IPS-18a (cell line): ENCODE measurements around the gene USP36.

Source experiments
- H3K27ac ChIP-seq: one replicate; pipeline ENCODE4 v1.5.1; 2013; ENCODE audit warnings: low read length
- H3K27me3 ChIP-seq: one replicate; pipeline ENCODE4 v1.6.1; 2013; ENCODE audit warnings: mild to moderate bottlenecking, low read length; ENCODE audit not compliant: control insufficient read depth, insufficient read depth
- H3K36me3 ChIP-seq: one replicate; pipeline ENCODE4 v1.6.1; 2013; ENCODE audit warnings: low read depth, low read length; ENCODE audit not compliant: control insufficient read depth
- H3K4me1 ChIP-seq: one replicate; pipeline ENCODE4 v1.6.1; 2013; ENCODE audit warnings: low read depth, low read length; ENCODE audit not compliant: control insufficient read depth
- H3K4me3 ChIP-seq: one replicate; pipeline ENCODE4 v1.5.1; 2013; ENCODE audit warnings: low read length
- H3K9ac ChIP-seq: one replicate; pipeline ENCODE4 v1.6.1; 2013; ENCODE audit warnings: mild to moderate bottlenecking, low read length, moderate library complexity
- H3K9me3 ChIP-seq: one replicate; pipeline ENCODE4 v1.6.1; 2013; ENCODE audit warnings: low read depth, low read length; ENCODE audit not compliant: control insufficient read depth

Gene USP36

GRCh38 chr17:78794399-78794798 is 46.2 kb downstream of the USP36 start:
- Histone ChIP-seq H3K27ac (no peak overlapping the region), H3K4me1 (no peaks in the 10 kb centered on the region), H3K9ac (no peak overlapping the region), H3K4me3 (no peak overlapping the region), H3K27me3 (no peaks in the 10 kb centered on the region), H3K36me3 (peaks cover 52% of the 10 kb centered on the region), H3K9me3 (no peaks in the 10 kb centered on the region)

DNA sequence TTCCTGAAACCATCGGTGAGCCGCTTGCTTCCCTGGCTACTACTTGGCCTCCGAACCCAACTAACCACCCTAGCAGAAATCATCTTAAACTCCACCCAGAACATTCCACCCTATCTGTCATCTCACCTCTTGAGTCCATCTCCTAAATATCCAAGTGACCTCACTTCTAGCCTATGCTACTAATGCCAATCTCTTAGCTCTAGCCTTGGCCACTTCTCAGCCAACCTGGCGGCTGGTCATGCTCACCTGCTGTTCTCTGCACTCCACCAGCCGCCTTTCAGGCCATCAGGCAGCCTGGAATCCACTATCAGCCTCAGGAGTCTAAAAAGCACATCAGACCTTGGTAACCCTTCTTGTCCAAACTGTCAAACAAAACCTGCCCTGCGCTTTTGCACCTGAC is 46.6 kb downstream of the USP36 start:
- Histone ChIP-seq H3K9ac (no peak overlapping the region), H3K4me3 (no peak overlapping the region), H3K36me3 (peaks cover 50% of the 10 kb centered on the region), H3K4me1 (no peaks in the 10 kb centered on the region), H3K27me3 (no peaks in the 10 kb centered on the region), H3K27ac (no peak overlapping the region), H3K9me3 (no peaks in the 10 kb centered on the region)

- Histone ChIP-seq H3K4me1 (no peaks in the 10 kb centered on the region), H3K4me3 (no peak overlapping the region), H3K36me3 (peaks cover 44% of the 10 kb centered on the region), H3K9me3 (no peaks in the 10 kb centered on the region), H3K27ac (no peak overlapping the region), H3K27me3 (no peaks in the 10 kb centered on the region), H3K9ac (no peak overlapping the region)
Observed at GRCh38 chr17:78793415-78793814, 47.2 kb downstream of the USP36 start.

GRCh38 chr17:78791840-78792709 is 48.5 kb downstream of the USP36 start:
- Histone ChIP-seq H3K27ac (no peak overlapping the region), H3K9ac (no peak overlapping the region), H3K4me3 (no peak overlapping the region), H3K9me3 (no peaks in the 10 kb centered on the region), H3K4me1 (no peaks in the 10 kb centered on the region), H3K36me3 (peaks cover 32% of the 10 kb centered on the region), H3K27me3 (no peaks in the 10 kb centered on the region)

GRCh38 chr17:78790552-78790951 is 50.1 kb downstream of the USP36 start:
- H3K27ac ChIP-seq, result no peak overlapping the region

GRCh38 chr17:78789663-78790181 is 50.9 kb downstream of the USP36 start:
- no peak overlapping the region for H3K4me3 ChIP-seq
- H3K4me1 ChIP-seq, result no peaks in the 10 kb centered on the region
- no peak overlapping the region for H3K27ac ChIP-seq

More at GRCh38 chr17:78790552-78790951, 50.1 kb downstream of the USP36 start:
- Histone ChIP-seq H3K9me3 (no peaks in the 10 kb centered on the region), H3K36me3 (peaks cover 17% of the 10 kb centered on the region), H3K4me3 (no peak overlapping the region), H3K9ac (no peak overlapping the region), H3K27me3 (no peaks in the 10 kb centered on the region), H3K4me1 (no peaks in the 10 kb centered on the region)

GRCh38 chr17:78789149-78789662 is 51.4 kb downstream of the USP36 start:
- no peaks in the 10 kb centered on the region for H3K4me1 ChIP-seq
- no peak overlapping the region for H3K4me3 ChIP-seq
- H3K36me3 ChIP-seq, result peaks cover 9% of the 10 kb centered on the region
- H3K27ac ChIP-seq, result no peak overlapping the region
- no peaks in the 10 kb centered on the region for H3K27me3 ChIP-seq
- H3K9me3 ChIP-seq, result no peaks in the 10 kb centered on the region
- no peak overlapping the region for H3K9ac ChIP-seq

More at GRCh38 chr17:78789663-78790181, 50.9 kb downstream of the USP36 start:
- H3K9me3 ChIP-seq, result no peaks in the 10 kb centered on the region
- no peaks in the 10 kb centered on the region for H3K27me3 ChIP-seq
- H3K9ac ChIP-seq, result no peak overlapping the region
- peaks cover 10% of the 10 kb centered on the region for H3K36me3 ChIP-seq

GRCh38 chr17:78788451-78788850 is 52.2 kb downstream of the USP36 start:
- no peak overlapping the region for H3K4me3 ChIP-seq
- no peak overlapping the region for H3K9ac ChIP-seq
- H3K36me3 ChIP-seq, result peaks cover 1% of the 10 kb centered on the region
- H3K27ac ChIP-seq, result no peak overlapping the region
- H3K27me3 ChIP-seq, result no peaks in the 10 kb centered on the region
- H3K9me3 ChIP-seq, result no peaks in the 10 kb centered on the region
- H3K4me1 ChIP-seq, result no peaks in the 10 kb centered on the region

GRCh38 chr17:78787444-78787843 is 53.2 kb downstream of the USP36 start:
- no peaks in the 10 kb centered on the region for H3K9me3 ChIP-seq
- no peaks in the 10 kb centered on the region for H3K36me3 ChIP-seq
- H3K27ac ChIP-seq, result no peak overlapping the region
- no peak overlapping the region for H3K9ac ChIP-seq
- no peaks in the 10 kb centered on the region for H3K27me3 ChIP-seq
- no peak overlapping the region for H3K4me3 ChIP-seq
- no peaks in the 10 kb centered on the region for H3K4me1 ChIP-seq

GRCh38 chr17:78785663-78786057 is 55.0 kb downstream of the USP36 start:
- H3K9me3 ChIP-seq, result no peaks in the 10 kb centered on the region
- H3K4me3 ChIP-seq, result no peak overlapping the region
- H3K4me1 ChIP-seq, result no peaks in the 10 kb centered on the region
- H3K36me3 ChIP-seq, result no peaks in the 10 kb centered on the region
- H3K9ac ChIP-seq, result no peak overlapping the region
- no peak overlapping the region for H3K27ac ChIP-seq
- no peaks in the 10 kb centered on the region for H3K27me3 ChIP-seq

- no peak overlapping the region for H3K27ac ChIP-seq
- no peaks in the 10 kb centered on the region for H3K36me3 ChIP-seq
- no peaks in the 10 kb centered on the region for H3K27me3 ChIP-seq
- no peaks in the 10 kb centered on the region for H3K9me3 ChIP-seq
- no peak overlapping the region for H3K9ac ChIP-seq
- H3K4me1 ChIP-seq, result no peaks in the 10 kb centered on the region
- no peak overlapping the region for H3K4me3 ChIP-seq
Observed at GRCh38 chr17:78785011-78785662, 55.5 kb downstream of the USP36 start.
